ENCODE data around the gene IL20. TPM values are rescaled to one million over a fixed set of nuclear protein-coding genes. Genes with fewer than 3 reads are reported as not detected.

The IL20 gene
- total and polyA plus RNA-seq, 7 donors = not detected

DNA sequence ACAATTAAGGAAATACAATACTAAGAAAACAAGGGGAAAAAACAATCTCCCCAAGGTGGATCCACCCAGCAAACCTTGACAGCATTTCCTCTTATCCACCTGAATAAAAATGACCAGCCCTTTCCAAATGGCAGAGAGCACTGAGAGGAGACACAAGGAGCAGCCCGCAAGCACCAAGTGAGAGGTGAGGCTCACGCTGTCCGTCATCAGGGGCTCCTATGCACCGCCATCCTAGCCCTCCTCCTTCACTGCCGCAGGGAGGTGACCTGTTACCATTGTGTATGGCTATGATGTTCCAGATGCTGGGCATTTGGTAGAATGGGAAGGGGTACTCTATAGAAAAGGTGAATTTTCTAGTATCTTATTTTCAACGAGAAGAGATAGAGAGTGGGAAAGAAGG, 31.2 kb upstream of the IL20 start:
- DNase-seq = no peak
- H3K4me1 ChIP-seq = no peaks in the 10 kb centered on the region
- intact Hi-C loops (cut with DNase I) = no loop called here
- H3K27ac ChIP-seq = no peak overlapping the region
- H3K36me3 ChIP-seq = no peaks in the 10 kb centered on the region
- TF ChIP-seq POLR2AphosphoS5 (IDR thresholded peaks at IDR 0.05) = no peak
- no peak for TF ChIP-seq POLR2A (IDR thresholded peaks at IDR 0.05)
- no peak for TF ChIP-seq EP300 (IDR thresholded peaks at IDR 0.05)
- TF ChIP-seq, protein P1, sequence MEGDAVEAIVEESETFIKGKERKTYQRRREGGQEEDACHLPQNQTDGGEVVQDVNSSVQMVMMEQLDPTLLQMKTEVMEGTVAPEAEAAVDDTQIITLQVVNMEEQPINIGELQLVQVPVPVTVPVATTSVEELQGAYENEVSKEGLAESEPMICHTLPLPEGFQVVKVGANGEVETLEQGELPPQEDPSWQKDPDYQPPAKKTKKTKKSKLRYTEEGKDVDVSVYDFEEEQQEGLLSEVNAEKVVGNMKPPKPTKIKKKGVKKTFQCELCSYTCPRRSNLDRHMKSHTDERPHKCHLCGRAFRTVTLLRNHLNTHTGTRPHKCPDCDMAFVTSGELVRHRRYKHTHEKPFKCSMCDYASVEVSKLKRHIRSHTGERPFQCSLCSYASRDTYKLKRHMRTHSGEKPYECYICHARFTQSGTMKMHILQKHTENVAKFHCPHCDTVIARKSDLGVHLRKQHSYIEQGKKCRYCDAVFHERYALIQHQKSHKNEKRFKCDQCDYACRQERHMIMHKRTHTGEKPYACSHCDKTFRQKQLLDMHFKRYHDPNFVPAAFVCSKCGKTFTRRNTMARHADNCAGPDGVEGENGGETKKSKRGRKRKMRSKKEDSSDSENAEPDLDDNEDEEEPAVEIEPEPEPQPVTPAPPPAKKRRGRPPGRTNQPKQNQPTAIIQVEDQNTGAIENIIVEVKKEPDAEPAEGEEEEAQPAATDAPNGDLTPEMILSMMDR (IDR thresholded peaks at IDR 0.05) = no peak
- H3K27me3 ChIP-seq = peaks cover 0 to 9% (median 0%) of the 10 kb centered on the region in 3 donors
- H3K9me3 ChIP-seq = no peaks in the 10 kb centered on the region
- 90 to 95% methylated on average over 6 of the region's 6 CpGs for WGBS, 2 donors
- no peak overlapping the region for H3K4me3 ChIP-seq

DNA sequence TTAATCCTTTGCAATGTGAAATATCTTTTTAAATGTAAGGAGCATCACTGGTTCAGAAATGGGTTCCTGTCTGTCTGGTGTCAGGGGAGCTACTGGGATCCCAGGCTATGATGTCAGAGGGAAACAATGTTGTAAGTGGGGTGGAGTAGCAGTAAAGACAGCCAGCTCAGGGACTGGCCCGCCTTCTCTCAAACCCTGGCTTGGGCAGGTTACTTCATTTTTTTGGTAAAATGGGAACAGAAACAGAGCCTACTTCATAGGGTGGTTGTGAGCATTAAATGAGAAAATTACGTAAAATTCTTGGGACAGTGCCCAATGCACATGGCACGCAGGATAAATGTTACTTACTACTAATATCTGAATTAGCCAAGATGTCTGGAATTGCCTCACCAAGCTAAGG, 30.7 kb upstream of the IL20 start:
- H3K27ac ChIP-seq = no peak overlapping the region
- peaks cover 0 to 9% (median 0%) of the 10 kb centered on the region in 3 donors for H3K27me3 ChIP-seq
- no peaks in the 10 kb centered on the region for H3K9me3 ChIP-seq
- H3K4me3 ChIP-seq = no peak overlapping the region
- intact Hi-C loops (cut with DNase I) = no loop called here
- H3K4me1 ChIP-seq = no peaks in the 10 kb centered on the region
- WGBS, 2 donors = 67 to 82% methylated on average over 3 of the region's 3 CpGs
- DNase-seq = no peak
- H3K36me3 ChIP-seq = no peaks in the 10 kb centered on the region
- TF ChIP-seq POLR2AphosphoS5 (IDR thresholded peaks at IDR 0.05) = no peak
- TF ChIP-seq, protein P1 (IDR thresholded peaks at IDR 0.05) = no peak
- no peak for TF ChIP-seq EP300 (IDR thresholded peaks at IDR 0.05)
- no peak for TF ChIP-seq POLR2A (IDR thresholded peaks at IDR 0.05)

- Histone ChIP-seq H3K27ac (no peak overlapping the region), H3K36me3 (no peaks in the 10 kb centered on the region), H3K27me3 (peaks cover 0 to 9% (median 0%) of the 10 kb centered on the region in 3 donors), H3K4me3 (no peak overlapping the region), H3K4me1 (no peaks in the 10 kb centered on the region), H3K9me3 (no peaks in the 10 kb centered on the region)
- TF ChIP-seq, protein P1 (IDR thresholded peaks at IDR 0.05) = no peak
- TF ChIP-seq POLR2AphosphoS5 (IDR thresholded peaks at IDR 0.05) (no peak), EP300 (IDR thresholded peaks at IDR 0.05) (no peak), POLR2A (IDR thresholded peaks at IDR 0.05) (no peak)
- DNase-seq = no peak
- WGBS, 2 donors = 35 to 58% methylated on average over 3 of the region's 3 CpGs
- intact Hi-C loops (cut with DNase I) = no loop called here
Measured at GRCh38 chr1:206835186-206835585, 30.2 kb upstream of the IL20 start.

- no peak for TF ChIP-seq POLR2A (IDR thresholded peaks at IDR 0.05)
- TF ChIP-seq, protein P1 (IDR thresholded peaks at IDR 0.05) = no peak
- no peak for TF ChIP-seq POLR2AphosphoS5 (IDR thresholded peaks at IDR 0.05)
- no peak for TF ChIP-seq EP300 (IDR thresholded peaks at IDR 0.05)
- 71 to 76% methylated on average over 2 of the region's 2 CpGs for WGBS, 2 donors
Measured at GRCh38 chr1:206836111-206836510, 29.3 kb upstream of the IL20 start.

GRCh38 chr1:206839006-206839560, 26.3 kb upstream of the IL20 start:
- peaks cover 0 to 9% (median 0%) of the 10 kb centered on the region in 3 donors for H3K27me3 ChIP-seq
- 85 to 90% methylated on average over 4 of the region's 4 CpGs for WGBS, 2 donors
- no peaks in the 10 kb centered on the region for H3K36me3 ChIP-seq
- no peak overlapping the region for H3K4me3 ChIP-seq
- DNase-seq = no peak
- H3K4me1 ChIP-seq = no peaks in the 10 kb centered on the region
- no peaks in the 10 kb centered on the region for H3K9me3 ChIP-seq
- H3K27ac ChIP-seq = no peak overlapping the region
- intact Hi-C loops (cut with DNase I) = no loop called here
- TF ChIP-seq EP300 (IDR thresholded peaks at IDR 0.05) (no peak), POLR2AphosphoS5 (IDR thresholded peaks at IDR 0.05) (no peak), POLR2A (IDR thresholded peaks at IDR 0.05) (no peak)
- TF ChIP-seq, protein P1 (IDR thresholded peaks at IDR 0.05) = no peak

More at GRCh38 chr1:206836111-206836510, 29.3 kb upstream of the IL20 start:
- Histone ChIP-seq H3K4me1 (no peaks in the 10 kb centered on the region), H3K27me3 (peaks cover 0 to 9% (median 0%) of the 10 kb centered on the region in 3 donors), H3K9me3 (no peaks in the 10 kb centered on the region), H3K27ac (no peak overlapping the region), H3K4me3 (no peak overlapping the region), H3K36me3 (no peaks in the 10 kb centered on the region)
- intact Hi-C loops (cut with DNase I) = no loop called here
- DNase-seq = no peak

Data from sigmoid colon (tissue), 7 donors.